Esophagus squamous epithelium (tissue), 4 donors: ENCODE results near the gene CDK5RAP2.

Experiments used
- CTCF ChIP-seq, 6 experiments: fragments of 450-650 bp in 4 of 6; fragments of 200-600 bp in 2 of 6; sonication (generic) in 2 of 6; IDR thresholded peaks; one replicate each; pipeline ENCODE4 v1.5.1; 2016 to 2019; ENCODE audit warnings: antibody characterized with exemption in 6 of 6, mild to moderate bottlenecking in 4 of 6, moderate library complexity in 4 of 6
- POLR2A ChIP-seq, 4 donors: fragments of 450-650 bp; IDR thresholded peaks; one replicate each; pipeline ENCODE4 v1.6.1; 2017; ENCODE audit warnings: antibody characterized with exemption in 4 of 4, mild to moderate bottlenecking in 4 of 4, moderate library complexity in 3 of 4

- no peak for TF ChIP-seq CTCF (IDR thresholded peaks at IDR 0.05)
- TF ChIP-seq POLR2A (IDR thresholded peaks at IDR 0.05) = no peak
Observed at GRCh38 chr9:120345379-120345778, 234.6 kb downstream of the CDK5RAP2 start.
